GM19372 (cell line): ENCODE results near the gene MMP23B.
"Not testable (repeated sequence)": the region's sequence is repeated elsewhere in the genome, so short reads cannot be mapped to it uniquely, and the experiment has no call there.

ENCODE experiments used
- ATAC-seq: cut with Tn5 transposase; IDR thresholded peaks from one replicate; pipeline ENCODE4 v1.9.1; 2021; ENCODE audit warnings: mild to moderate bottlenecking, low read depth, moderate library complexity; ENCODE audit not compliant: unreplicated experiment

The MMP23B gene

GRCh38 chr1:1631782-1632420 lies at the start of gene MMP23B:
Gene MMP23B (plus strand): TSS chr1:1632173. CDS start chr1:1632219, 46 bp downstream.
- ATAC-seq = no peak

- ATAC-seq = no peak
These were observed 49.2 kb upstream of the MMP23B start for GRCh38 chr1:1582585-1583346.

- ATAC-seq = no peak
These were observed 48.5 kb upstream of the MMP23B start for GRCh38 chr1:1583347-1584010.

GRCh38 chr1:1591452-1591851 lies 40.5 kb upstream of the MMP23B start:
- no peak for ATAC-seq

- no peak for ATAC-seq
These were observed 38.0 kb upstream of the MMP23B start for GRCh38 chr1:1593834-1594601.

- ATAC-seq = no peak
These were observed 37.2 kb upstream of the MMP23B start for GRCh38 chr1:1594602-1595260.

- ATAC-seq = not testable (repeated sequence)
These were observed 36.6 kb upstream of the MMP23B start for GRCh38 chr1:1595341-1595740.

- no peak for ATAC-seq
These were observed 35.3 kb upstream of the MMP23B start for GRCh38 chr1:1596493-1597274.

- ATAC-seq = no peak
These were observed 34.6 kb upstream of the MMP23B start for GRCh38 chr1:1597275-1597930.

- ATAC-seq = no peak
These were observed 33.8 kb upstream of the MMP23B start for GRCh38 chr1:1598051-1598719.

- no peak for ATAC-seq
These were observed 33.3 kb upstream of the MMP23B start for GRCh38 chr1:1598720-1599029.

GRCh38 chr1:1599030-1599934 lies 32.7 kb upstream of the MMP23B start:
- no peak for ATAC-seq

- ATAC-seq = no peak
These were observed 31.8 kb upstream of the MMP23B start, which contains the start of gene FNDC10 for GRCh38 chr1:1599935-1600860. Gene FNDC10 (minus strand): TSS chr1:1600135. CDS start chr1:1600015, 120 bp downstream.

- ATAC-seq = no peak
These were observed 31.0 kb upstream of the MMP23B start for GRCh38 chr1:1600861-1601563.

GRCh38 chr1:1601564-1602303 lies 30.2 kb upstream of the MMP23B start:
- no peak for ATAC-seq
